IMR-90 (cell line): ENCODE results near the gene PHOSPHO2. TPM values are rescaled to one million over a fixed set of nuclear protein-coding genes. Genes with fewer than 3 reads are reported as not detected.

Source experiments
- ATAC-seq: fragments of 200-7000 bp; cut with Tn5 transposase; 2 replicates; pipeline ENCODE4 v1.9.1; 2020; ENCODE audit warnings: low read depth, mild to moderate bottlenecking, moderate library complexity
- BruUV-seq: library from RNA; stranded (reverse); fragments of 400-500 nt; replicated peaks from 2 replicates; lab custom pipeline; 2021; lab: Mats Ljungman, UMichigan
- CTCF ChIA-PET: fragments of 300-600 bp; formaldehyde crosslinking; extraction: SDS; loops from one replicate; lab custom pipeline; 2021; ENCODE audit warnings: antibody characterized with exemption; lab: Yijun Ruan, JAX
- POLR2A ChIA-PET: fragments of 300-600 bp; sonication (Branson Sonifier 250); formaldehyde crosslinking; loops from one replicate; lab custom pipeline; 2022; ENCODE audit warnings: antibody characterized with exemption; ENCODE audit not compliant: unreplicated experiment; lab: Charles Lee
- DNase-seq: peaks from one replicate; pipeline ENCODE4 v3.0.0; 2013
- H2AFZ ChIP-seq: replicated peaks from 2 replicates; pipeline ENCODE3; 2013; ENCODE audit warnings: low read length, mild to moderate bottlenecking; ENCODE audit not compliant: poor library complexity
- H2AK5ac ChIP-seq: 2 replicates; pipeline ENCODE4 v1.6.1; 2013; ENCODE audit warnings: low read depth, low read length, inconsistent platforms
- H2AK9ac ChIP-seq: replicated peaks from 2 replicates; pipeline ENCODE3; 2013; ENCODE audit warnings: mild to moderate bottlenecking, low read depth, low read length, moderate library complexity; ENCODE audit not compliant: poor library complexity
- H2BK120ac ChIP-seq: 2 replicates; pipeline ENCODE4 v1.6.1; 2013; ENCODE audit warnings: low read depth, low read length, inconsistent platforms
- H2BK15ac ChIP-seq: 3 replicates; pipeline ENCODE4 v1.6.1; 2013; ENCODE audit warnings: low read depth, low read length, inconsistent platforms
- H2BK20ac ChIP-seq: 2 replicates; pipeline ENCODE4 v1.6.1; 2013; ENCODE audit warnings: low read depth, mild to moderate bottlenecking, inconsistent platforms, low read length, moderate library complexity
- H2BK5ac ChIP-seq: 2 replicates; pipeline ENCODE4 v1.6.1; 2013; ENCODE audit warnings: mild to moderate bottlenecking, low read depth, low read length, inconsistent platforms; ENCODE audit not compliant: poor library complexity, severe bottlenecking
- H3K14ac ChIP-seq: replicated peaks from 2 replicates; pipeline ENCODE4 v1.6.1; 2013; ENCODE audit warnings: low read depth, low read length, inconsistent platforms
- H3K18ac ChIP-seq: 2 replicates; pipeline ENCODE4 v1.6.1; 2013; ENCODE audit warnings: low read depth, low read length, control low read depth
- H3K23ac ChIP-seq: 2 replicates; pipeline ENCODE4 v1.6.1; 2013; ENCODE audit warnings: low read depth, low read length, inconsistent platforms
- H3K27ac ChIP-seq: 2 replicates; pipeline ENCODE4 v1.5.1; 2013; ENCODE audit warnings: mild to moderate bottlenecking, control low read depth, low read length; ENCODE audit not compliant: insufficient read depth
- H3K27me3 ChIP-seq: 2 replicates; pipeline ENCODE4 v1.6.1; 2013; ENCODE audit warnings: low read length; ENCODE audit not compliant: control insufficient read depth, insufficient read depth
- H3K36me3 ChIP-seq: 2 replicates; pipeline ENCODE4 v1.6.1; 2013; ENCODE audit warnings: low read length, mixed read lengths; ENCODE audit not compliant: control insufficient read depth, insufficient read depth
- H3K4ac ChIP-seq: 2 replicates; pipeline ENCODE4 v1.6.1; 2013; ENCODE audit warnings: low read depth, low read length, inconsistent platforms
- H3K4me1 ChIP-seq: 2 replicates; pipeline ENCODE4 v1.6.1; 2013; ENCODE audit warnings: low read length, mixed read lengths; ENCODE audit not compliant: control insufficient read depth, insufficient read depth
- H3K4me2 ChIP-seq: 2 replicates; pipeline ENCODE4 v1.6.1; 2013; ENCODE audit warnings: low read depth, mild to moderate bottlenecking, control low read depth, low read length, moderate library complexity
- H3K4me3 ChIP-seq: 2 replicates; pipeline ENCODE4 v1.5.1; 2013; ENCODE audit warnings: low read depth, mild to moderate bottlenecking, control low read depth, low read length, moderate library complexity; ENCODE audit not compliant: insufficient read depth
- H3K56ac ChIP-seq: 2 replicates; pipeline ENCODE4 v1.6.1; 2013; ENCODE audit warnings: low read length, inconsistent platforms; ENCODE audit not compliant: insufficient read depth; ENCODE audit errors: extremely low read depth
- H3K79me1 ChIP-seq, 2 experiments: 2 replicates each; pipeline ENCODE4 v1.6.1; 2013; ENCODE audit warnings: low read length in 2 of 2, inconsistent platforms in 1 of 2, low read depth in 1 of 2
- H3K9ac ChIP-seq: 2 replicates; pipeline ENCODE4 v1.6.1; 2013; ENCODE audit warnings: low read depth, low read length, control low read depth
- H3K9me1 ChIP-seq: 2 replicates; pipeline ENCODE4 v1.6.1; 2013; ENCODE audit warnings: low read length, inconsistent platforms; ENCODE audit not compliant: insufficient read depth
- H3K9me3 ChIP-seq: 2 replicates; pipeline ENCODE4 v1.6.1; 2013; ENCODE audit warnings: low read length; ENCODE audit not compliant: control insufficient read depth, insufficient read depth
- H4K20me1 ChIP-seq: 2 replicates; pipeline ENCODE4 v1.6.1; 2013; ENCODE audit warnings: low read length, inconsistent platforms; ENCODE audit not compliant: insufficient read depth
- H4K5ac ChIP-seq: 2 replicates; pipeline ENCODE4 v1.6.1; 2013; ENCODE audit warnings: mild to moderate bottlenecking, low read depth, low read length, control low read depth
- H4K8ac ChIP-seq, 2 experiments: 2 replicates each; pipeline ENCODE4 v1.6.1; 2013; ENCODE audit warnings: low read depth in 2 of 2, low read length in 2 of 2, control low read depth in 1 of 2, inconsistent platforms in 1 of 2
- H4K91ac ChIP-seq: 2 replicates; pipeline ENCODE4 v1.6.1; 2013; ENCODE audit warnings: low read depth, low read length, inconsistent platforms; ENCODE audit not compliant: insufficient read depth
- BHLHE40 ChIP-seq: fragments of 150-350 bp; IDR thresholded peaks from 2 replicates; pipeline ENCODE4 v1.6.1; 2016; ENCODE audit warnings: mild to moderate bottlenecking, low read depth, low read length
- CEBPB ChIP-seq: IDR thresholded peaks from 2 replicates; pipeline ENCODE4 v1.6.1; 2012; ENCODE audit warnings: low read depth, low read length, improper control_type of control experiment
- CHD1 ChIP-seq: IDR thresholded peaks from 2 replicates; pipeline ENCODE4 v1.6.1; 2012; ENCODE audit warnings: low read depth, low read length, improper control_type of control experiment
- RCOR1 ChIP-seq: IDR thresholded peaks from 2 replicates; pipeline ENCODE4 v1.6.1; 2012; ENCODE audit warnings: mild to moderate bottlenecking, low read length, improper control_type of control experiment; ENCODE audit not compliant: insufficient replicate concordance
- RFX5 ChIP-seq: IDR thresholded peaks from 2 replicates; pipeline ENCODE4 v1.8.0; 2012; ENCODE audit warnings: low read depth, mild to moderate bottlenecking, low read length, moderate library complexity
- WGBS, 2 experiments: methylation state at CpG; one replicate each; pipeline versions ENCODE4 v1.1.5 to v1.1.7; 2013; ENCODE audit warnings: missing lambda C conversion rate in 2 of 2; ENCODE audit not compliant: insufficient read length in 1 of 2; ENCODE audit errors: extremely low coverage in 2 of 2; 5-methylcytosine and 5-hydroxymethylcytosine counted together
- dilution Hi-C: fragments of 300-500 bp; cut with HindIII; formaldehyde crosslinking; loops from one replicate; pipeline ENCODE4 v1.14.3; 2018; ENCODE audit warnings: low sequenced_read_pairs; ENCODE audit not compliant: unreplicated experiment
- in situ Hi-C: fragments of 300-500 bp; cut with MboI; formaldehyde crosslinking; loops from 3 replicates; pipeline ENCODE4 v1.14.3; 2019; ENCODE audit warnings: low sequenced_read_pairs, inconsistent platforms, mixed read lengths
- intact Hi-C: fragments of 100-400 bp; cut with micrococcal nuclease; formaldehyde crosslinking; loops from 2 replicates; pipeline ENCODE4 v1.10.0; 2022
- polyA plus RNA-seq, 3 experiments: library from polyadenylated mRNA; depleted of rRNA; stranded (reverse); fragments of >200 nt; gene quantifications; 2 replicates each; pipeline ENCODE4 v1.2.3, GENCODE V29; 2012; ENCODE audit warnings: low replicate concordance in 1 of 3
- total RNA-seq: library from RNA; depleted of rRNA; stranded (reverse); fragments of >200 nt; gene quantifications from 2 replicates; pipeline ENCODE4 v1.2.3, GENCODE V29; 2012

Gene PHOSPHO2
- total and polyA plus RNA-seq, 2 of the 4 experiments (the other 2 are of a cell fraction) = 0.48 to 0.54 TPM

GRCh38 chr2:169676357-169676756 lies 17.9 kb upstream of the PHOSPHO2 start:
- Histone ChIP-seq H3K4me2 (no peak overlapping the region), H3K79me1 (no peaks in the 10 kb centered on the region), H3K18ac (no peak overlapping the region), H2AK5ac (no peak overlapping the region), H3K4ac (no peak overlapping the region), H3K4me1 (no peaks in the 10 kb centered on the region), H3K56ac (no peak overlapping the region), H2BK15ac (no peak overlapping the region), H3K9me1 (no peaks in the 10 kb centered on the region), H3K36me3 (no peaks in the 10 kb centered on the region), H3K9ac (no peak overlapping the region), H4K8ac (no peak overlapping the region), H4K91ac (no peak overlapping the region), H2BK120ac (no peak overlapping the region), H3K27me3 (0 out of 2 replicates have a peak, but pooled peaks cover 1% of the 10 kb centered on the region), H2BK20ac (no peak overlapping the region), H3K4me3 (no peak overlapping the region), H2AK9ac (no peak overlapping the region), H4K5ac (no peak overlapping the region), H3K9me3 (no peaks in the 10 kb centered on the region), H2AFZ (no peak overlapping the region), H3K14ac (no peak overlapping the region), H4K20me1 (no peaks in the 10 kb centered on the region), H3K23ac (no peak overlapping the region), H3K27ac (no peak overlapping the region), H2BK5ac (no peak overlapping the region)
- ChIA-PET CTCF (no interaction called here), POLR2A (no interaction called here)
- intact Hi-C loops = no loop called here
- DNase-seq (no peak), ATAC-seq (no peak)
- dilution Hi-C loops = no loop called here
- no TSS peak for BruUV-seq
- in situ Hi-C loops = no loop called here
- TF ChIP-seq CEBPB (no peak), CHD1 (no peak), BHLHE40 (no peak), RCOR1 (no peak), RFX5 (no peak)
- no CpG with 5 or more reads among the region's 3 CpGs for WGBS, 2 experiments
